ENCODE results near the gene MMP28.

Gene MMP28

GRCh38 chr17:35743626-35744328, 51.7 kb downstream of the MMP28 start:
- no peak for DNase-seq (ENCODE audit: low read depth)

GRCh38 chr17:35742896-35743477, 52.5 kb downstream of the MMP28 start:
- DNase-seq (ENCODE audit: low read depth), result no peak

- no peak for DNase-seq (ENCODE audit: low read depth)
Measured at GRCh38 chr17:35742496-35742895, 52.9 kb downstream of the MMP28 start.

- DNase-seq (ENCODE audit: low read depth), result no peak
Measured at GRCh38 chr17:35740997-35741931, 54.2 kb downstream of the MMP28 start.

- DNase-seq (ENCODE audit: low read depth), result no peak
Measured at GRCh38 chr17:35740216-35740615, 55.2 kb downstream of the MMP28 start.

GRCh38 chr17:35738519-35739133, 56.8 kb downstream of the MMP28 start:
- DNase-seq (ENCODE audit: low read depth), result no peak

- DNase-seq (ENCODE audit: low read depth), result no peak
Measured at GRCh38 chr17:35736236-35736635, 59.2 kb downstream of the MMP28 start.

GRCh38 chr17:35735036-35735805, 60.2 kb downstream of the MMP28 start:
- no peak for DNase-seq (ENCODE audit: low read depth)

- no peak for DNase-seq (ENCODE audit: low read depth)
Measured at GRCh38 chr17:35734396-35734795, 61.0 kb downstream of the MMP28 start.

GRCh38 chr17:35733366-35733765, 62.1 kb downstream of the MMP28 start:
- no peak for DNase-seq (ENCODE audit: low read depth)

- DNase-seq (ENCODE audit: low read depth), result no peak
Measured at GRCh38 chr17:35732806-35733136, 62.7 kb downstream of the MMP28 start.

- DNase-seq (ENCODE audit: low read depth), result no peak
Measured at GRCh38 chr17:35731917-35732805, 63.3 kb downstream of the MMP28 start.

- DNase-seq (ENCODE audit: low read depth), result no peak
Measured at GRCh38 chr17:35731239-35731916, 64.1 kb downstream of the MMP28 start, which contains the start of gene RASL10B. Gene RASL10B (plus strand): TSS chr17:35731639. CDS start chr17:35735185, 3,546 bp downstream.

- no peak for DNase-seq (ENCODE audit: low read depth)
Measured at GRCh38 chr17:35730400-35731005, 64.9 kb downstream of the MMP28 start.

- DNase-seq (ENCODE audit: low read depth), result no peak
Measured at GRCh38 chr17:35729405-35729833, 66.0 kb downstream of the MMP28 start.

GRCh38 chr17:35728551-35728950, 66.9 kb downstream of the MMP28 start:
- DNase-seq (ENCODE audit: low read depth), result no peak

GRCh38 chr17:35727635-35728034, 67.8 kb downstream of the MMP28 start:
- no peak for DNase-seq (ENCODE audit: low read depth)

- no peak for DNase-seq (ENCODE audit: low read depth)
Measured at GRCh38 chr17:35726953-35727460, 68.4 kb downstream of the MMP28 start.

All from HS-5 (cell line).